ENCODE data around the gene NRXN3. TPM values are rescaled to one million over a fixed set of nuclear protein-coding genes. Genes with fewer than 3 reads are reported as not detected.

NRXN3 gene
- total RNA-seq, 1 donor: 2.5 TPM

- Histone ChIP-seq H3K27me3 (ENCODE audit: insufficient read depth, low read length) (no peaks in the 10 kb centered on the region), H2AFZ (ENCODE audit: low read length) (no peak overlapping the region)
- TF ChIP-seq, protein P1, sequence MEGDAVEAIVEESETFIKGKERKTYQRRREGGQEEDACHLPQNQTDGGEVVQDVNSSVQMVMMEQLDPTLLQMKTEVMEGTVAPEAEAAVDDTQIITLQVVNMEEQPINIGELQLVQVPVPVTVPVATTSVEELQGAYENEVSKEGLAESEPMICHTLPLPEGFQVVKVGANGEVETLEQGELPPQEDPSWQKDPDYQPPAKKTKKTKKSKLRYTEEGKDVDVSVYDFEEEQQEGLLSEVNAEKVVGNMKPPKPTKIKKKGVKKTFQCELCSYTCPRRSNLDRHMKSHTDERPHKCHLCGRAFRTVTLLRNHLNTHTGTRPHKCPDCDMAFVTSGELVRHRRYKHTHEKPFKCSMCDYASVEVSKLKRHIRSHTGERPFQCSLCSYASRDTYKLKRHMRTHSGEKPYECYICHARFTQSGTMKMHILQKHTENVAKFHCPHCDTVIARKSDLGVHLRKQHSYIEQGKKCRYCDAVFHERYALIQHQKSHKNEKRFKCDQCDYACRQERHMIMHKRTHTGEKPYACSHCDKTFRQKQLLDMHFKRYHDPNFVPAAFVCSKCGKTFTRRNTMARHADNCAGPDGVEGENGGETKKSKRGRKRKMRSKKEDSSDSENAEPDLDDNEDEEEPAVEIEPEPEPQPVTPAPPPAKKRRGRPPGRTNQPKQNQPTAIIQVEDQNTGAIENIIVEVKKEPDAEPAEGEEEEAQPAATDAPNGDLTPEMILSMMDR (IDR thresholded peaks at IDR 0.05; ENCODE audit: extremely low read depth, low read depth, low read length): no peak
These were observed 1100.2 kb downstream of the NRXN3 start for GRCh38 chr14:79270361-79270760.

GRCh38 chr14:79271122-79271521 lies 1100.9 kb downstream of the NRXN3 start:
- no peaks in the 10 kb centered on the region for H3K4me1 ChIP-seq (ENCODE audit: insufficient read depth, low read length)
- TF ChIP-seq, protein P1 (IDR thresholded peaks at IDR 0.05; ENCODE audit: extremely low read depth, low read depth, low read length): no peak
- no peaks in the 10 kb centered on the region for H4K20me1 ChIP-seq (ENCODE audit: insufficient read depth, low read length)
- no peaks in the 10 kb centered on the region for H3K27me3 ChIP-seq (ENCODE audit: insufficient read depth, low read length)
- H3K4me3 ChIP-seq (ENCODE audit: insufficient read depth, low read length): no peak overlapping the region
- no peak overlapping the region for H3K27ac ChIP-seq (ENCODE audit: low read depth, low read length)
- H3K79me2 ChIP-seq (ENCODE audit: insufficient read depth, low read length): no peaks in the 10 kb centered on the region
- H3K4me2 ChIP-seq (ENCODE audit: insufficient read depth, low read length): no peak overlapping the region
- DNase-seq (ENCODE audit: insufficient read length, low spot score, missing footprints): no peak
- H3K36me3 ChIP-seq (ENCODE audit: insufficient read depth, low read length): no peaks in the 10 kb centered on the region
- H2AFZ ChIP-seq (ENCODE audit: low read length): no peak overlapping the region
- no peaks in the 10 kb centered on the region for H3K9me3 ChIP-seq (ENCODE audit: low read depth, low read length)

More at GRCh38 chr14:79270361-79270760, 1100.2 kb downstream of the NRXN3 start:
- no peaks in the 10 kb centered on the region for H3K4me1 ChIP-seq (ENCODE audit: insufficient read depth, low read length)
- H4K20me1 ChIP-seq (ENCODE audit: insufficient read depth, low read length): no peaks in the 10 kb centered on the region
- no peak overlapping the region for H3K27ac ChIP-seq (ENCODE audit: low read depth, low read length)
- H3K36me3 ChIP-seq (ENCODE audit: insufficient read depth, low read length): no peaks in the 10 kb centered on the region
- H3K4me3 ChIP-seq (ENCODE audit: insufficient read depth, low read length): no peak overlapping the region
- no peak overlapping the region for H3K4me2 ChIP-seq (ENCODE audit: insufficient read depth, low read length)
- no peaks in the 10 kb centered on the region for H3K9me3 ChIP-seq (ENCODE audit: low read depth, low read length)
- no peaks in the 10 kb centered on the region for H3K79me2 ChIP-seq (ENCODE audit: insufficient read depth, low read length)
- no peak for DNase-seq (ENCODE audit: insufficient read length, low spot score, missing footprints)

DNA sequence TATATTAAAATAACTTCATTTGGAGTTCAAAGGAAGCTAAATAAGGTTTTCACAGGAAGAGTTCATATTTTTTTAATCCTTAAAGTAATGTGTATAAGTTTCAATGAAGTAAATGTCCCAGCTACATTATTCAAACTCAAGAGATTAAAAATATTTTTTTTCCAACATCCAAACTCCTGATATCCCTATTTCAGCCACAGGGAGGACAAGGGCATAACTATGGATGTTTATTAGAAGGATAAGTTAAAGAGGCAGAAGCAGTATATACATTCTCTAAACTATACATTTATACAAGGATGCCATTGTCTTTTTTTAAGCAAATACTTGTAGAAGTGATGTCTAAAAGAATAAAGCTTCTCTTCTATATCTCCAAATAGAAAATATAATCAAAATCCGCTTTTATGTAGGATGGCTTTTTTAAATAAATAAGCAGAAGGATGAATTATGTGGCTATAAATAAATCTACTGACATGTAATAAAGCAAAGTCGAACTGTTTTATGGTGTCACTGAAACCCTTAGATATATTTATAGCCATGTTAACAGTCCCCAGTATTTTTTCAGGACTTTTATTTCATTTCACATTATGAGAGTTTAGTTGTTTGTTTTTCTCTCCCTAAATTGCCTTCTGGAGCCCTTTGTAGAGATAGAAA lies 1104.6 kb downstream of the NRXN3 start:
- Histone ChIP-seq H2AFZ (ENCODE audit: low read length) (no peak overlapping the region), H3K79me2 (ENCODE audit: insufficient read depth, low read length) (no peaks in the 10 kb centered on the region), H3K9me3 (ENCODE audit: low read depth, low read length) (no peaks in the 10 kb centered on the region), H3K36me3 (ENCODE audit: insufficient read depth, low read length) (no peaks in the 10 kb centered on the region), H3K27ac (ENCODE audit: low read depth, low read length) (no peak overlapping the region), H3K4me1 (ENCODE audit: insufficient read depth, low read length) (no peaks in the 10 kb centered on the region), H3K27me3 (ENCODE audit: insufficient read depth, low read length) (no peaks in the 10 kb centered on the region), H3K4me3 (ENCODE audit: insufficient read depth, low read length) (no peak overlapping the region), H3K4me2 (ENCODE audit: insufficient read depth, low read length) (no peak overlapping the region), H4K20me1 (ENCODE audit: insufficient read depth, low read length) (no peaks in the 10 kb centered on the region)
- TF ChIP-seq, protein P1 (IDR thresholded peaks at IDR 0.05; ENCODE audit: extremely low read depth, low read depth, low read length): peak; percentile 12
- no peak for DNase-seq (ENCODE audit: insufficient read length, low spot score, missing footprints)

- Histone ChIP-seq H3K4me3 (ENCODE audit: insufficient read depth, low read length) (no peak overlapping the region), H3K36me3 (ENCODE audit: insufficient read depth, low read length) (no peaks in the 10 kb centered on the region), H3K4me1 (ENCODE audit: insufficient read depth, low read length) (no peaks in the 10 kb centered on the region), H4K20me1 (ENCODE audit: insufficient read depth, low read length) (no peaks in the 10 kb centered on the region), H3K4me2 (ENCODE audit: insufficient read depth, low read length) (no peak overlapping the region), H3K9me3 (ENCODE audit: low read depth, low read length) (no peaks in the 10 kb centered on the region), H3K27me3 (ENCODE audit: insufficient read depth, low read length) (no peaks in the 10 kb centered on the region), H3K79me2 (ENCODE audit: insufficient read depth, low read length) (no peaks in the 10 kb centered on the region), H2AFZ (ENCODE audit: low read length) (no peak overlapping the region), H3K27ac (ENCODE audit: low read depth, low read length) (no peak overlapping the region)
- DNase-seq (ENCODE audit: insufficient read length, low spot score, missing footprints): no peak
- TF ChIP-seq, protein P1 (IDR thresholded peaks at IDR 0.05; ENCODE audit: extremely low read depth, low read depth, low read length): no peak
These were observed 1105.1 kb downstream of the NRXN3 start for GRCh38 chr14:79275292-79275655.

Measured in osteoblast (primary cell).